ENCODE data around the gene LAIR1.
"Not testable (repeated sequence)": the region's sequence is repeated elsewhere in the genome, so short reads cannot be mapped to it uniquely, and the experiment has no call there.

The LAIR1 gene, protein sequence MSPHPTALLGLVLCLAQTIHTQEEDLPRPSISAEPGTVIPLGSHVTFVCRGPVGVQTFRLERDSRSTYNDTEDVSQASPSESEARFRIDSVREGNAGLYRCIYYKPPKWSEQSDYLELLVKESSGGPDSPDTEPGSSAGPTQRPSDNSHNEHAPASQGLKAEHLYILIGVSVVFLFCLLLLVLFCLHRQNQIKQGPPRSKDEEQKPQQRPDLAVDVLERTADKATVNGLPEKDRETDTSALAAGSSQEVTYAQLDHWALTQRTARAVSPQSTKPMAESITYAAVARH

DNA sequence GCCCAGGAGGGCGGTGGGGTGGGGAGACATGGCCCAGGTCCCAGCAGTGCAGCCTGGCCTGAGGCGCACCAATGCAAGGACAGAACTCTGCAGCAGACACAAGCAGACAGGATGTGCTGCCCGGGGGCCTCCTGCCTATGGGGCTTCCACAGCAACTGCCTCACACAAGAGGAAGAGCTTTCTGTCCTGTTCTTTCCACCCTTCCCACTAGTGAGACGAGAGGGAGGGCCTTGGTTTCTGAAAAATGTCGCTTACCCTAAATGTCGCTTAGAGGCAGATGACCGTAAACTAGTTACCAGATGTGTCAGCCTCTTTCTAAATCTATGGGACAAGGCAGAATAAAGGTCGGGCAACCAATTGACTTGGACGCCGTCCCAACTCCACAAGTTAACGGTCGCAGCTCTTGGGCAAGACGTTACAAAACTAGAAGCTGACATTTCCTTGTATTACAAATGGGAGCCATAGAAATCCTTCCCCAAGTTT is at the start of gene LAIR1:
Gene LAIR1 (minus strand): TSS at position 157 of the 483 bp plus-strand sequence. CDS start 127 bp downstream, at position 30.
- DNase-seq: no peak

DNA sequence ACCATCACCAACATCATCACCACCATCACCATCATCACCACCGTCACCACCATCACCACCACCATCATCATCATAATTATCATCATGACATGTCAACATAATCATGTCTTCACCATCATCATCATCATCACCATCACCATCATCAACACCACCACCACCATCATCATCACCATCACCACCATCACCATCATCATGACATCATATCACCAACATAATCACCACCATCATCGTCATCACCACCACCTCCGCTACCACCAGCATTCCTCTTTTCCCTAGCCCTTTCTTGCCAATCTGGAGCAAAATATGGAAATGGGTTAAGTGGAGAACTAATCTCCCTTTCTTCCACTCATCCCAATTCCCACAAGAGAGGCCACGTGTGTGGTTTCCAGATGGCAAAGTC is 49.4 kb upstream of the LAIR1 start:
- no peak for DNase-seq

DNA sequence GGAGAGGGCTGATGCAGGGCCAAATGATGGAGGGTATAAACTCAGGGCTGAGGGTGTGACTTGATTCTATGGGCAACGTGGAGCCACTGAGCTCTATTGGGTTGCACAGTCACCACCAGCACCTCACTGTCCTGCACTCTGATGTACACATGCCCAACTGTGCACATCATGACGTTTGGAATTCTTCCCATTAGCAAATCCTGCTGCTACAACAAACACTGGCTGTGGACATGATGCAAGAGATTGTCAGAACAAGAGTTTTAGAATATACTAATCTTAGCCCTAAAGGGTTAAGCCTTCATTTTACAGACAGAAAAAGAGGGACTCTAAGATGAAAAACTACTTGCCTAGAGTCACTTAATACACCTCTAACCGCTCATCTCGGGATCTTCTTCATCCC is 48.1 kb upstream of the LAIR1 start:
- no peak for DNase-seq

DNA sequence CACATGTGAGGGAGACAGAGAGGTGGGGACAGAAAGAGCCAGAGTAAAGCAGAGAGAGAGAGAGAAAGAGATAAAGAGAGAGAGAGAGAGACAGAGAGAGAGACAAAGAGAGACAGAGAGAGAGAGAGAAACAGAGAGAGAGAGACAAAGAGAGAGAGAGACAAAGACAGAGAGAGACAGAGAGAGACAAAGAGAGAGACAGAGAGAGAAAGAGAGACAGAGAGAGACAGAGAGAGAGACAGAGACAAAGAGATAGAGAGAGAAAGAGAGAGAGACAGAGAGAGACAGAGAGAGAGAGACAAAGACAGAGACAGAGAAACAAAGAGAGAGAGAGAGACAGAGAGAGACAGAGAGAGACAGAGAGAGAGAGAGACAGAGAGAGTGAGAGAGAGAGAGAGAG is 46.3 kb upstream of the LAIR1 start:
- DNase-seq: no peak

DNA sequence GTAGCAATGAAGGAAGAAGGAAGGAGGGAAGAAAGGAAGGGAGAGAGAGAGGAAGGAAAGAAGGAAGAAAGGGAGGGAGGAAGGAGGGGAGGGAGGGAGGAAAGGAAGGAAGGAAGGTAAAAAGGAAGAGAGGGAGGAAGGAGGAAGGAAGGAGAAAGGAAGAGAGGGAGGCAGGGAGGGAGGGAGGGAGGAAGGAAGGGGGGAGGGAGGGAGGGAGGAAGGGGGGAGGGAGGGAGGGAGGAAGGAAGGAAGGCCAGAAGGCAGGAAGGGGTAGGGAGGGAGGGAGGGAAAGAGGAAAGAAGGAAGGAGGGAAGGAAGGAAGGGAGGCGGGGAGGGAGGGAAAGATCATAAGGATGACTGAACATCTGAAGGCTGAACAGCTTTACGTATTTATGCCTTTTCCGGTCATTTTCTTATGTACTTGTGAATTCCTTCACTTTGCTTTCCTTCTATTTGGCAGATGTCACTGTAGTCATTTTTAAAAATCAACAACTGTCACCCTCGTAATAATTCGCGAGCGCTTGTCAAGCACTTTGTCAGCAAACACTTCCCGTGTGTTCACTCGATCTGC is 43.8 kb upstream of the LAIR1 start:
- DNase-seq: no peak

DNA sequence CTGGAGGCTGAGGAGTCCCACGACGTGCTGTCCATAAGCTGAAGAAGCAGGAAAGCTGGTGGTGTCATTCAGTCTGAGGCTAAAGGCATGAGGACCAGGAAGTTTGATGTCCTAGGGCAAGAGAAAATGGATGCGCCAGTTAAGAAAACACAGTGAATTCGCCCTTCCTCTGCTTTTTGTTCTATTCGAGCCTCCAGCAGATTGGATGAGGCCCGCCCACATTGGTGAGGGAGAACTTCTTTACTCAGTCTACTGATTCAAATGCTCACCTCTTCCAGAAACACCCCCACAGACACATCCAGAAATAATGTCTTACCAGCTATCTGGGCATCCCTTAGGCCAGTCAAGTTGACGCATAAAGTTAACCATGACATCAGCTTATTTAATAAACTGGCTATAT is 43.0 kb upstream of the LAIR1 start:
- no peak for DNase-seq

DNA sequence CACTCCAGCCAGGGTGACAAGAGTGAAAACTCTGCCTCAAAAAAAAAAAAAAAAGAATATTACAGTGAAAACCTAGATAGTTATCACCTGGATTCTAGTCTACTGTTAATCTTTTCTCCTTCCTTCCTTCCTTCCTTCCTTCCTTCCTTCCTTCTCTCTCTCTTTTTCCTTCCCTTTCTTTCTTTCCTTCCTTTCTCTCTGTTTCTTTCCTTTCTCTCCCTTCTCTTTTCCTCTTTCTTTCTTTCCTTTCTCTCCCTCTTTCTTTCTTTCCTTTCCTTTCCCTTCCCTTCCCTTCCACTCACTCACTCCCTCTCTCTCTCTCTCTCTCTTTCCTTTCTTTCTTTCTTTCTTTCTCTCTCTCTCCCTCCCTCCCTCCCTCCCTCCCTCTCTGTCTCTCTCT is 40.9 kb upstream of the LAIR1 start:
- DNase-seq: no peak

DNA sequence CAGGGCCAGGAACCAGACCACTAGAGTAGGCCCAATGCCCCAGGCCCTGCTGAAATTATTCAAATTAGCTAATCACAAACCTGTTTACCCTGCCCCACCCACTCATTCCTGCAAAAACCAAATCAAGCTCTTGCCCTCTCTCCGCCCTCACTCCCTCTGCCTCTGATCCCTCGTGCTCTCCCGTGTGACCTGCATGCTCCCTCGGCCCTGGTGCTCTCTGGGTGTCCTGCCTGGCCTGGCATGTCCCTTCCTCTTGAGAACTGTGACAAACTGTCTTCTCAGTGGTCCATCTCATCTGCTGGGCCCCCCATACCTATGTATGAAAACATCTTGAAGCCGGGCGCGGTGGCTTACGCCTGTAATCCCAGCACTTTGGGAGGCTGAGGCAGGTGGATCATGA is 38.3 kb upstream of the LAIR1 start:
- DNase-seq: no peak

DNA sequence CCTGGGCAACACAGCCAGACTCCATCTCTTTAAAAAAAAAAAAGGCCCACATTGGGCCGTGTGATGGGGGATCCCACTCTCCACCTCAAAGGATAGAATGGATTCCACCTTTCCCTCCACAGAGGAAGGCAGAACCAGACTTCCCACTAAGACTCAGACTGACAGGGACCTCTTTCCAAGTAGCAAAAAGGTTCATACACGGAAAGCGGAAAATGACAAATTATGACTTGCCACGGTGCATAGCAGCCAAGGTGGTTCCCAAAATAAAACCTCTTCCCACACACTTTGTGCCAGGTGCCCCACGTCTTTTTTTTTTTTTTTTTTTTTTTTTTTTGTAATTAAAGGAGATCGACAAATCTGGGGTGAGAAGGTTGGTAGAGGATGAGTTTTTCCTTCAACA is 36.2 kb upstream of the LAIR1 start:
- DNase-seq: no peak

DNA sequence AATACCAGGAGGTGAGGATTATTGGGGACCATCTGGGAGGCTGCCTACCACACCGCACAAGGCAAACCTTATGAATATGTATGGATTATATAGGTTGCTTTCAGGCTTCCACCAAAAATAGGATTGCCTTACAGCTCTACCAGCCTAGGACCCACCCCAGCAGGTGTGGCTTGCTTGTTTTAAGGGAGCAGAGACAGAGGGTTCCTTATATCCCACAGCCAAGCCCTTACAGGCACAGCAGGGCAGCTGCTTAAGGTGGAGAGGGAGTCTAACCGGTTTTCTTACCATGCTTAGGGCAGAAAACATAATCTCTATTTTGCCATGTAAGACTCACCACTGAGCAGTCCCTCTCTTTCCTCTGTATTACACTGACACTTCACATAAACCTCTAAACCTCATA is 34.5 kb upstream of the LAIR1 start:
- DNase-seq: no peak

DNA sequence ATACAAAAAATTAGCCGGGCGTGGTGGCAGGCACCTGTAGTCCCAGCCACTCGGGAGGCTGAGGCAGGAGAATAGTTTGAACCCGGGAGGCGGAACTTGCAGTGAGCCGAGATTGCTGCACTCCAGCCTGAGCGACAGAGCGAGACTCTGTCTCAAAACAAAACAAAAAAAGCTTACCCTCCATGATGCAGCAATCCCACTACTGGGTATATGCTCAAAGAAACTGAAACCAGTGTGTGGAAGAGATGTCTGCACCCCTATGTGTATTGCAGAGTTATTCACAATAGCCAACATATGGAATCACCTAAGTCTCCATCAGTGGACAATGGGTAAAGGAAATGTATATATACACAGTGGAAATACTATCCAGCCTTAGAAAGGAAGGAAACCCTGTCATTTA is 31.0 kb upstream of the LAIR1 start:
- DNase-seq: no peak

DNA sequence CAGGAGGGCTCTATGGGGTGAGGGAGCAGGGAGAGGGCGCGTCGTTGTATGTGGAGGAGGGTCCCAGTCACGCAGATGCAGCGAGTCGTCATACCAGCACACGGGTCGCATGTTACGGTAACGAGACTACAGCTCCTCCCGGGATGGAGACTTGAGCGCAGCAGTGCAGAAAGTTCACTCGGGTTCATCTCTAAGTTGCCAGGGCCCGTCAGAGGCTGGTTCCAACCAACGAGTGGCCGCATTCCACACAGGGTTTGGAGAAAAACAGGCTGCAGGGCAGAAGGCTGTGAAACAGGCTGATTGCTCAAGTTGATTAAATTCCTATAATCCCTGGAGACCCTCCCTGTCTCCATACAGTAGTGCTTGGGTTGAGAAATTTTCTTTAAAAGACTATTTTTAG is 28.6 kb upstream of the LAIR1 start:
- DNase-seq: no peak

DNA sequence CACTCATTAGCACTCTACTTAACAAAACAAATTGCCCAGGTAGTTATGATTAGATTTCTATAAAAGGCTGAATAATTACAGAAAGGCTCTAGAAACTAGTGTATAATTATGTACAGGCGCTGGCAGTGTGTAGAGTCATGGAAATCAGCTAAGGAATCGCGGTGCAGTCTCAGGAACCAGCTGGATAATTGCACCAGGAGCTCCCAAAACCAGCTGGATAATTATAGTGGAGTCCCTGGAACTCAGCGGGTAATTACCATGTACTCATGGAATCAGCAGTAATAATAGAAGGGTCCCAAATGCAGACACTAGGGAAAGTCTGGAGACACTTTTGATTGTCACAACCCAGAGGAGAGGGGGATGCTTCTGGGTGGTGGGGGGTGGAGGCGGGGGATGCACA is 27.4 kb upstream of the LAIR1 start:
- DNase-seq: no peak

DNA sequence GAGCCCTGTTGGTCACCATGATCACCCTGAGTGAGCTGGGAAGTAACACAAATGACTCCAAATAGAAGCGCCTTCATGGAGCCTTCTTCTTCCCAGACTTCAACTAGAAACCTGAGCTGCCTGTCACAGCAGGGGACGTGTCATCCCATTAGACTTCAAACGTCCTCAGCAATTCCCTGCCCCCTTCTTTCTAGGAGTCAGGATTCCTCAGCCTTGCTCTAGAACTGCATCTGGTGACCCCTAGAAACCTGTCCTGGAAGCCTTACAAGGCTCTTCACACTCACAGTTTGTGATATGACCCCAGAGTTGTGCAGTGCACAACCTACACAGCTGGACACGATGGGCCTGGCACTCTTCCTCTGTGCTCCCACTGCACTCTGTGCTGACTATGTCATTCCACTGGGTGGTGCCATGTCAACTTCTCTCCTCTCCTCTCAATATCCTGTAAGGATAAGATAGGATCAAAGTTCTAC is 26.9 kb upstream of the LAIR1 start:
- DNase-seq: no peak

DNA sequence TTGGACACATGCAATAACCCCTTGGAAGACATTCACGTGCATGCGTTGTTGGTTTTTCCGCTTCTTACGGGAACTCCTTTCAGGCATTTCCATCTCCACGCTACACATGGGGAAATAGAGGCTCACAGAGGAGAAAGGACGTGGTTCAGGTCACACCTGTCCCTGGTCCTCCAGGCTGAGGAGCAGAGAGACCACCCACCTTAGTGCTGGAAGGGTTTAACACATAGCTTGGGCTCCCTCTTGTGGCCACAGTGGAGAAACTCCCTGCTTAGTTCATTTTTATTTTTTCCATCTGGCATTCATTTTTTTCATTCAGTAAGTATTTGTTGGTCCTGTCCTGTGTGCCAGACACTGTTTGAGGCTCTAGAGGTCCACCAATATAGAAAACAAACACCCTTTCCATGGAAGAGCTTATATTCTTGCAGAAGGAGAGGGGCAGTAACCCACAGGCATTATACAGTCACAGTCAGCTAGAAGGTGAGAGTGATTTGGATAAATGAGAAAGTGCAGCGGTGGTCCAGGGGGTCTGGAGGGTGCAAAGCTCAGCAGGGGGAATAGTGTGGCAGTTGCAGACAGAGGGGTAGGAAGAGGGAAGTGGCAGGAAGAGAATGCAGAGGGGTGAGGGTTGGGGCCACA is 26.3 kb upstream of the LAIR1 start:
- peak; percentile 49 for DNase-seq

DNA sequence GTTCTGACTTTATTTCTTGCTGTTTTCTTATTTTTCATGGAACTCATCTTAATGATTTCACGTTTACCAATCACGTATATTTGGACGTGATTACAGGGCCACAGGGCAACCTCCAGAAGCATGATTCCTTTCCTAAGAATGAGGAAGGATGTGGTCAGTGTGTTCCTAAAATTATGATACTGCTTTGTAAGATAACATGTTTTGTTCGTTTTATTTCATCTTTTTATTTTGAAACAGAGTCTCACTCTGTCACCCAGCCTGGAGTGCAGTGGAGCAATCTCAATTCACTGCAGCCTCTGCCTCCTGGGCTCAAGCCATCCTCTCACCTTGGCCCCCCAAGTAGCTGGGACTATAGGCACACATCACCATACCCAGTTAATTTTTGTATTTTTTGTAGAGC is 24.8 kb upstream of the LAIR1 start:
- no peak for DNase-seq

DNA sequence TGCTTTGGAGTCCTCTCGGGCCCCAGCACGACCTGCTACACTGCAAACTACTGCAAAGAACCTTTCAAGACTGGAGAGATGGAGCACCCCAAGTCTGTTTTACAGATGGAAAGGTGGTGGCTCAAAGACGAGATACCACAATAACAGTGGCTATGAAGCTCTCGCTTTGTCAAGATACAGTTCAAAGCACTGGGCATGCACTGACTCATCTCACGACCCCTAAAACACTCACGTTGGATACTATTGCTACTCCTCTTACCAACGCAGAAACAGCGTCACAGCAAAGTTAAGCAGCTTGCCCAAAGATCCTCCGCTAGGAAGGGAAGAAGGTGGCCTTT is 24.0 kb upstream of the LAIR1 start:
- DNase-seq: no peak

DNA sequence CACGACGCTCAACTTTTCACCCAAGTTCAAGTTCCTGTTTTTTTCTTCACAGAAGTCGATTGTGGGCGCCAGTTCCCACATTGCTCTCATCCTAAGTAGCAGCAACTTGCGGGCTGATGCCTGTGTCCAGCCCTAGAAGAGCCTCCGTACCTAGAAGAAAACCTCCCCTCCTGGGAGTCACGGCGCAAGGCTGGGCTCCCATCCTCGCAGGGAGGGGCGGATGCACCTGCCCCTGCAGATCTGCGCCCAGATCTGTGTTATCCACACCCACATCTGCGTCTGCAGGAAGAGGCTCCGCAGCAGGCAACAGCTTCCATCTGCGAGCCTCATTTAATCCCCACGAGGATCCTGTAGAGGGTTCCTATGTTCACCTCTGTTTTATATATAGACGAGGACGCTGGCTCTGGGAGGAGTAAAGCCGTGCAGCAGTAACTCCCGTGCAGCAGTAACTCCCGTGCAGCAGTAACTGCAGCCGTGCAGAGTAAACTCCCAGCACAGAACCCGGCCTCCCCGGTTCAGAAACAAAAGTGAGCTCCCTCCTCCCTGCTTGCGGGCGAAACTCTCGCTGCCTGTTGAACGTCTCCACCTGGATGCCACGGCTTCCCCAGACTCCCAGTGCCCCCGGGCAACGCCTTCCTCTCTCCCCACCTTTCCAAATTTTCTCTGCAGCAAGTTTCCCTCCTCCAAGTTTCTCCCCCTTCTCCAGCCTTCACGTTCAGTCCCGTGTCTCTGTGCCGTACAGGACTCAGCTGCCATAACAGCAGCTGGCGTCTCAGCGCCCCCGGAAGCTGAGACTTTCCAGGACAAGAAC is 23.5 kb upstream of the LAIR1 start:
- DNase-seq: no peak

DNA sequence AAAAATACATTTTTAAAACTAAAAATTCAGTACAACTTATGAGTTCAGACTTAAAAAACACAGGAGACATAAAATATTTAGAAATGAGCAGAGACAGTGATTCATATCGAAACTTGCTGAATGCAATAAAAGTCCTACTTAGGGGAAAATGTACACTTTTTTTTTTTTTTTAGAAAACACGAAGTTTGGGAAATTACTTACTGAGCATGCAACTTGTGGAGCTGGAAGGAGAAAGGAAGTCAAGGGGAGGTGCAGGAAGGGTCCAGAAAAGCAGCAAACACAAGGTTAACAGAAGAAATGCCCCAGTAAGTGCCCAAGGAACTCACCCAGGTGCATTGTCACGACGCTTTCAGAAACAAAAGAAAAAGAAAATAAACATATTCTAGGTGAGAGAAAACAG is 18.6 kb upstream of the LAIR1 start:
- DNase-seq: no peak

DNA sequence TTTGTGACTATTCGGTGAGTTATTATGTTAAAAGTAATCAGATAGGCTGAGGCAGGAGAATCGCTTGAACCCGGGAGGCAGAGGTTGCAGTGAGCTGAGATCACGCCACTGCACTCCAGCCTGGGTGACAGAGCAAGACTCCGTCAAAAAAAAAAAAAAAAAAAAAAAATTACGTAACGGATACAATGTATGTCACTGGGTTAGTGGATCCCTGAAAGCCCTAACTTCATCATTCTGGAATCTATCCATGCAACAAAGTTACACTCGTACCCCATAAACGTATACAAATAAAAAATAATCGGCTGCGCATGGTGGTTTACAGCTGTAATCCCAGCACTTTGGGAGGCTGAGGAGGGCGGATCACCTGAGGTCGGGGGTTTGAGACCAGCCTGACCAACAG is 17.3 kb upstream of the LAIR1 start:
- DNase-seq: not testable (repeated sequence)

DNA sequence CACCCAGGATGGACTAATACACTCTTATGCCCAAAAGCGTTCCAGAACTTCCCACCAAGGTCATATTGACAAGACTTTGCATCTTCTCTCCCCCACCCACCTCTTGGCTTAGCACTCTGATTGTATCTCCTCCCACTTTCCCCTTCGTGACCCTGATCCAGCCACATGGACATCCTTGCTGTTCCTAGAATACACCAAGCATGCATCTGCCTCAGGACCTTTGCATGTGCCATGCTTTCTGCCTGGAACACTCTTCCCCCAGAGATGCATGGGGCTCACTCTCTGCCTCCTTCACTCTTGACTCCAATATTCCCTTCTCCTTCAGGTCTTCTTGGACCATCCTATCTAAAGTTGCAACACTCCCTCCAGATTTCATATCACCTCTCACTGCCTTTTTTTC is 16.2 kb upstream of the LAIR1 start:
- DNase-seq: no peak

DNA sequence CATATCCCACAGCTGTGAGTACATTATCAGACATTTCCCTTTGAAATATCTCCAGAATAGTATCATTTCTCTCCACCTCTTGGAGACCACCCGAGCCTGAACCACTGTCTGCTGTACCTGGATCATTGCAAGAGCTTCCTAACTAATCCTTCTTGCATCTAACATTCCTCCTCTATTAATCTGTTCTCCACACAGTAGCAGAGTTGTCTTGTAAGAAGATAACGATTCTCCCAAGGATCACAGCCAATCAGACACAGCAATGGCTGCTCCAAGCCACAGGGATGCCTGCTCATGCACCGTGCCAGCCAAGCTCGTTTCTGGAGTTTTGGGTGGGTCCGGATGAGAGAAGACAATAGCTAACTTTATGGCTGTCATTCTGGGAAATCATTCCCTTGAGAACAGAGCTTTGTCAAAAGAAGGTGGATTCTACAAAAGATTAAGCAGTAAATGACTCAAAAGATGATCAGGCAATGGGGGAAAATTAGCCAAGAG is 14.5 kb upstream of the LAIR1 start:
- DNase-seq: no peak

DNA sequence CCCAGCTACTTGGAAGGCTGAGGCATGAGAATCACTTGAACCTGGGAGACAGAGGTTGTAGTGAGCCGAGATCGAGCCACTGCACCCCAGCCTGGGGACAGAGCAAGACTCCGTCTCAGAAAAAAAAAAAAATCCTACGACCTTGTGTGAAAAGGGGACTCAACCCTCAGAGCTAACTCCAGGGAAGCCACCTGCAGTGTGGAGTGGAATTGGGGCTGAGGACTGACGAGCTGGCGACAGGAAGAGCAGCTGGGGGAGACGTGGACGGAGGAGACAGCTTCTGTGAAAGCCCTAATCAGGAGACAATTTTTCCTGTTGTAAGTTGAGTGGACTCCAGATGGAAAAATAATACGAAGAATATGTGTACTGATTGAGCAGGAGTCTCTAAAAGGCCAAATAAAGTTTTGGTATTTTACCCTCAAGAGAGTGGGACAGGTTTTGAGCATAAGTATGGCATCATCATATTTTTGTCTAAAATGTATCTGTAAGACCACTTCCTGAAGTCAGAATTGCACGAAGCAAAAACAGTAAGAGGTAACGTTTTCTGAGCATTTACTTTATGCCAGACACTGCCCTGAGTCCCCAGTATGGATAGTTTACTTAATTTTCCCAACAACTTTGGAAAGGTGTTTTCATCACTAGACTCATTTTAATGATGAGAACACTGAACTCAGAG is 12.0 kb upstream of the LAIR1 start:
- no peak for DNase-seq
